ENCODE results near the gene BEND2. TPM values are rescaled to one million over a fixed set of nuclear protein-coding genes. Genes with fewer than 3 reads are reported as not detected.

BEND2 gene
- total RNA-seq, 1 donor from 2014 or later = not detected

GRCh38 chrX:18133605-18134004, 87.1 kb downstream of the BEND2 start:
- Mint-ChIP-seq H3K9me3 (ENCODE audit: unreplicated experiment) (peaks cover 4% of the 10 kb centered on the region), H3K4me3 (ENCODE audit: unreplicated experiment) (no peak overlapping the region), H3K4me1 (ENCODE audit: unreplicated experiment) (no peaks in the 10 kb centered on the region), H3K27ac (ENCODE audit: unreplicated experiment) (no peak overlapping the region), H3K36me3 (ENCODE audit: unreplicated experiment) (no peaks in the 10 kb centered on the region), H3K27me3 (ENCODE audit: unreplicated experiment) (no peaks in the 10 kb centered on the region)
- TF ChIP-seq CTCF (IDR thresholded peaks at IDR 0.05) = no peak
- no peak for DNase-seq (ENCODE audit: extremely low spot score, unreplicated experiment)

GRCh38 chrX:18129690-18130089, 91.0 kb downstream of the BEND2 start:
- Mint-ChIP-seq H3K9me3 (ENCODE audit: unreplicated experiment) (peaks cover 14% of the 10 kb centered on the region), H3K4me3 (ENCODE audit: unreplicated experiment) (no peak overlapping the region), H3K27me3 (ENCODE audit: unreplicated experiment) (no peaks in the 10 kb centered on the region), H3K4me1 (ENCODE audit: unreplicated experiment) (no peaks in the 10 kb centered on the region), H3K27ac (ENCODE audit: unreplicated experiment) (no peak overlapping the region), H3K36me3 (ENCODE audit: unreplicated experiment) (no peaks in the 10 kb centered on the region)
- DNase-seq (ENCODE audit: extremely low spot score, unreplicated experiment) = no peak
- TF ChIP-seq CTCF (IDR thresholded peaks at IDR 0.05) = no peak

- Mint-ChIP-seq H3K9me3 (ENCODE audit: unreplicated experiment) (peaks cover 14% of the 10 kb centered on the region), H3K36me3 (ENCODE audit: unreplicated experiment) (no peaks in the 10 kb centered on the region), H3K27ac (ENCODE audit: unreplicated experiment) (no peak overlapping the region), H3K27me3 (ENCODE audit: unreplicated experiment) (no peaks in the 10 kb centered on the region), H3K4me1 (ENCODE audit: unreplicated experiment) (no peaks in the 10 kb centered on the region), H3K4me3 (ENCODE audit: unreplicated experiment) (no peak overlapping the region)
- no peak for TF ChIP-seq CTCF (IDR thresholded peaks at IDR 0.05)
- no peak for DNase-seq (ENCODE audit: extremely low spot score, unreplicated experiment)
Observed at GRCh38 chrX:18126971-18127370, 93.7 kb downstream of the BEND2 start.

GRCh38 chrX:18119856-18120255, 100.8 kb downstream of the BEND2 start:
- H3K27ac Mint-ChIP-seq (ENCODE audit: unreplicated experiment) = no peak overlapping the region

More at GRCh38 chrX:18119856-18120255, 100.8 kb downstream of the BEND2 start:
- H3K27me3 Mint-ChIP-seq (ENCODE audit: unreplicated experiment) = no peaks in the 10 kb centered on the region
- no peak overlapping the region for H3K4me3 Mint-ChIP-seq (ENCODE audit: unreplicated experiment)
- no peak for TF ChIP-seq CTCF (IDR thresholded peaks at IDR 0.05)
- H3K4me1 Mint-ChIP-seq (ENCODE audit: unreplicated experiment) = no peaks in the 10 kb centered on the region
- DNase-seq (ENCODE audit: extremely low spot score, unreplicated experiment) = no peak
- peaks cover 21% of the 10 kb centered on the region for H3K9me3 Mint-ChIP-seq (ENCODE audit: unreplicated experiment)
- no peaks in the 10 kb centered on the region for H3K36me3 Mint-ChIP-seq (ENCODE audit: unreplicated experiment)

Other genes with a start within 250 kb of the BEND2 start
- 2.8 and 3.4 TPM in 2 replicates for gene SCML2, start 133.8 kb upstream of the BEND2 start, total RNA-seq
- gene CDKL5, start 204.7 kb upstream of the BEND2 start, total RNA-seq = 10.9 and 12.6 TPM in 2 replicates